ENCODE results near the gene NTMT1.

NTMT1 gene

DNA sequence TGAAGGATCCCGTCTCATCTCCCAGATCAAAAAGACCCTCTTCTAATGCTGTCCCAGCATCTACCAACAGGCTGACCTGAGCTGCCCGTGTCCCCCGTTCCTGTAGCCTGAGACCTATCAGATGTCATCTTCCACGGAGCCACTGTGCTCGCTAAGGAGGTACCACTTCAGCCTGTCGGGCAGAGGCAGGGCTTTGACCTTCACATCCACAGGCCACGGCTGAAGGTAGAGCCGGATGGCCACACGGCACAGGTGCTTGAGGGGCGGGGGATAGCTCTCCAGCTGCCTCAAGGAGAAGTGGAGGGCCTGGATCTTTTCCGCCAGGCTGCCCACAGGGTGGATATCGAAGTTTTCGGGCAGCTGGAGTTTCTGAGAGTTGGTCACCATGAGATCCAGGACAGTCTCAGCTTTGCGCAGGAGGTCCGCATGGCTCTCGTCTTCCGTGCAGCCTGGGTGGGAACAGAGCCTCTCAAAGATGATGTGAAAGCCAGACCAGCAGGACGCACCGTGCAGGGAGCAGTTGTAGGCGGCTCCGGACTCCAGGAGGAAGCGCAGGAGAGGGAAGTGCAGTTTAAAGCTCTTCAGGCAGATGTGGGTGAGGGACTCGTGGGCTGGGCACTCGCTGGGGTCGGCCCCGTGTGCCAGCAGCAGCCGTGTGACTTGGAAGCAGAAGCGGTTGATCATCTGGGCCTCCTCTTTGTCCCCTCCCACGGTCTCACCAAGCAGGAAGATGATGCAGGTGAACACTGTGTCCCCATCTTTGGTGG is 11.9 kb downstream of the NTMT1 start:
- TF ChIP-seq EZH2 (IDR thresholded peaks at IDR 0.05; ENCODE audit: borderline replicate concordance, low read length): no peak
- TF ChIP-seq, protein P1, sequence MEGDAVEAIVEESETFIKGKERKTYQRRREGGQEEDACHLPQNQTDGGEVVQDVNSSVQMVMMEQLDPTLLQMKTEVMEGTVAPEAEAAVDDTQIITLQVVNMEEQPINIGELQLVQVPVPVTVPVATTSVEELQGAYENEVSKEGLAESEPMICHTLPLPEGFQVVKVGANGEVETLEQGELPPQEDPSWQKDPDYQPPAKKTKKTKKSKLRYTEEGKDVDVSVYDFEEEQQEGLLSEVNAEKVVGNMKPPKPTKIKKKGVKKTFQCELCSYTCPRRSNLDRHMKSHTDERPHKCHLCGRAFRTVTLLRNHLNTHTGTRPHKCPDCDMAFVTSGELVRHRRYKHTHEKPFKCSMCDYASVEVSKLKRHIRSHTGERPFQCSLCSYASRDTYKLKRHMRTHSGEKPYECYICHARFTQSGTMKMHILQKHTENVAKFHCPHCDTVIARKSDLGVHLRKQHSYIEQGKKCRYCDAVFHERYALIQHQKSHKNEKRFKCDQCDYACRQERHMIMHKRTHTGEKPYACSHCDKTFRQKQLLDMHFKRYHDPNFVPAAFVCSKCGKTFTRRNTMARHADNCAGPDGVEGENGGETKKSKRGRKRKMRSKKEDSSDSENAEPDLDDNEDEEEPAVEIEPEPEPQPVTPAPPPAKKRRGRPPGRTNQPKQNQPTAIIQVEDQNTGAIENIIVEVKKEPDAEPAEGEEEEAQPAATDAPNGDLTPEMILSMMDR (IDR thresholded peaks at IDR 0.05; ENCODE audit: low read length): no peak

GRCh38 chr9:129639034-129639630 is 13.2 kb downstream of the NTMT1 start:
- no peaks in the 10 kb centered on the region for H3F3A ChIP-seq (ENCODE audit: insufficient read depth, low read length)
- no peak overlapping the region for H3K4me3 ChIP-seq (ENCODE audit: low read depth, low read length, poor library complexity, severe bottlenecking)
- H3K27ac ChIP-seq (ENCODE audit: low read depth, low read length, poor library complexity, severe bottlenecking): no peak overlapping the region
- H3K9me2 ChIP-seq (ENCODE audit: low read depth, low read length): no peaks in the 10 kb centered on the region
- H3K27me3 ChIP-seq (ENCODE audit: insufficient read depth, low read length): no peaks in the 10 kb centered on the region
- no peaks in the 10 kb centered on the region for H4K20me1 ChIP-seq (ENCODE audit: insufficient read depth, low read length)
- peaks cover 18% of the 10 kb centered on the region for H3K4me1 ChIP-seq (ENCODE audit: insufficient read depth, low read length, severe bottlenecking)
- no peak for TF ChIP-seq EZH2 (IDR thresholded peaks at IDR 0.05; ENCODE audit: borderline replicate concordance, low read length)
- TF ChIP-seq, protein P1 (IDR thresholded peaks at IDR 0.05; ENCODE audit: low read length): no peak
- no peaks in the 10 kb centered on the region for H3K79me2 ChIP-seq (ENCODE audit: insufficient read depth, low read length)
- no peak overlapping the region for H2AFZ ChIP-seq (ENCODE audit: low read length)
- H3K9ac ChIP-seq (ENCODE audit: low read length): no peak overlapping the region
- H3K36me3 ChIP-seq (ENCODE audit: insufficient read depth, low read length): peaks cover 48% of the 10 kb centered on the region
- no peaks in the 10 kb centered on the region for H3K9me3 ChIP-seq (ENCODE audit: low read length)
- no peak overlapping the region for H3K4me2 ChIP-seq (ENCODE audit: low read length)

More for the DNA sequence above, 11.9 kb downstream of the NTMT1 start:
- Histone ChIP-seq H3K36me3 (ENCODE audit: insufficient read depth, low read length) (peaks cover 61% of the 10 kb centered on the region), H3K79me2 (ENCODE audit: insufficient read depth, low read length) (no peaks in the 10 kb centered on the region), H2AFZ (ENCODE audit: low read length) (no peak overlapping the region), H3K4me2 (ENCODE audit: low read length) (no peak overlapping the region), H3K4me3 (ENCODE audit: low read depth, low read length, poor library complexity, severe bottlenecking) (no peak overlapping the region), H3F3A (ENCODE audit: insufficient read depth, low read length) (no peaks in the 10 kb centered on the region), H3K9ac (ENCODE audit: low read length) (no peak overlapping the region), H3K4me1 (ENCODE audit: insufficient read depth, low read length, severe bottlenecking) (peaks cover 18% of the 10 kb centered on the region), H3K27me3 (ENCODE audit: insufficient read depth, low read length) (no peaks in the 10 kb centered on the region), H4K20me1 (ENCODE audit: insufficient read depth, low read length) (no peaks in the 10 kb centered on the region), H3K9me2 (ENCODE audit: low read depth, low read length) (no peaks in the 10 kb centered on the region), H3K9me3 (ENCODE audit: low read length) (no peaks in the 10 kb centered on the region), H3K27ac (ENCODE audit: low read depth, low read length, poor library complexity, severe bottlenecking) (no peak overlapping the region)

GRCh38 chr9:129639756-129640085 is 13.8 kb downstream of the NTMT1 start:
- Histone ChIP-seq H3K27ac (ENCODE audit: low read depth, low read length, poor library complexity, severe bottlenecking) (no peak overlapping the region), H4K20me1 (ENCODE audit: insufficient read depth, low read length) (no peaks in the 10 kb centered on the region), H3K4me1 (ENCODE audit: insufficient read depth, low read length, severe bottlenecking) (peaks cover 18% of the 10 kb centered on the region), H3K9ac (ENCODE audit: low read length) (no peak overlapping the region), H3K27me3 (ENCODE audit: insufficient read depth, low read length) (no peaks in the 10 kb centered on the region), H3K36me3 (ENCODE audit: insufficient read depth, low read length) (peaks cover 42% of the 10 kb centered on the region), H3K4me2 (ENCODE audit: low read length) (no peak overlapping the region), H3K4me3 (ENCODE audit: low read depth, low read length, poor library complexity, severe bottlenecking) (no peak overlapping the region), H3K9me2 (ENCODE audit: low read depth, low read length) (no peaks in the 10 kb centered on the region), H3F3A (ENCODE audit: insufficient read depth, low read length) (no peaks in the 10 kb centered on the region), H3K9me3 (ENCODE audit: low read length) (no peaks in the 10 kb centered on the region), H3K79me2 (ENCODE audit: insufficient read depth, low read length) (no peaks in the 10 kb centered on the region), H2AFZ (ENCODE audit: low read length) (no peak overlapping the region)
- TF ChIP-seq, protein P1 (IDR thresholded peaks at IDR 0.05; ENCODE audit: low read length): no peak
- no peak for TF ChIP-seq EZH2 (IDR thresholded peaks at IDR 0.05; ENCODE audit: borderline replicate concordance, low read length)
